GM19455 (cell line): Measurements from ENCODE around the gene MAN2B1.
"Not testable (repeated sequence)": the region's sequence is repeated elsewhere in the genome, so short reads cannot be mapped to it uniquely, and the experiment has no call there.

Experiments
- ATAC-seq: cut with Tn5 transposase; IDR thresholded peaks from one replicate; pipeline ENCODE4 v1.9.1; 2021; ENCODE audit not compliant: unreplicated experiment

The MAN2B1 gene

GRCh38 chr19:12664406-12665280 is 1.9 kb downstream of the MAN2B1 start:
- ATAC-seq, result no peak

GRCh38 chr19:12660980-12661379 is 5.6 kb downstream of the MAN2B1 start:
- no peak for ATAC-seq

- no peak for ATAC-seq
Observed at GRCh38 chr19:12657966-12658365, 8.6 kb downstream of the MAN2B1 start.

- no peak for ATAC-seq
Observed at GRCh38 chr19:12656899-12657571, 9.5 kb downstream of the MAN2B1 start.

GRCh38 chr19:12655546-12655945 is 11.0 kb downstream of the MAN2B1 start:
- no peak for ATAC-seq

GRCh38 chr19:12652219-12652618 is 14.3 kb downstream of the MAN2B1 start:
- no peak for ATAC-seq

GRCh38 chr19:12649941-12650340 is 16.6 kb downstream of the MAN2B1 start:
- ATAC-seq, result no peak

- no peak for ATAC-seq
Observed at GRCh38 chr19:12648088-12648487, 18.5 kb downstream of the MAN2B1 start.

GRCh38 chr19:12647490-12648071 is 19.0 kb downstream of the MAN2B1 start:
- no peak for ATAC-seq

- ATAC-seq, result no peak
Observed at GRCh38 chr19:12647047-12647446, 19.5 kb downstream of the MAN2B1 start.

- no peak for ATAC-seq
Observed at GRCh38 chr19:12646551-12646950, 20.0 kb downstream of the MAN2B1 start.

- ATAC-seq, result not testable (repeated sequence)
Observed at GRCh38 chr19:12643716-12644115, 22.8 kb downstream of the MAN2B1 start.

- ATAC-seq, result no peak
Observed at GRCh38 chr19:12642506-12642905, 24.0 kb downstream of the MAN2B1 start.

- no peak for ATAC-seq
Observed at GRCh38 chr19:12641456-12641855, 25.1 kb downstream of the MAN2B1 start.

GRCh38 chr19:12639901-12640613 is 26.5 kb downstream of the MAN2B1 start:
- ATAC-seq, result no peak

- ATAC-seq, result no peak
Observed at GRCh38 chr19:12638611-12639182, 27.8 kb downstream of the MAN2B1 start.

GRCh38 chr19:12636631-12637030 is 29.9 kb downstream of the MAN2B1 start:
- no peak for ATAC-seq

GRCh38 chr19:12629215-12629614 is 37.3 kb downstream of the MAN2B1 start:
- no peak for ATAC-seq

- ATAC-seq, result no peak
Observed at GRCh38 chr19:12628040-12629022, 38.2 kb downstream of the MAN2B1 start.

GRCh38 chr19:12626958-12627357 is 39.6 kb downstream of the MAN2B1 start:
- no peak for ATAC-seq
